SU-DHL-6 (cell line): ENCODE results near the gene PTGR3.

ENCODE experiments used
- H2AFZ ChIP-seq: fragments of 200-600 bp; sonication (generic); 2 replicates; pipeline ENCODE4 v1.6.1; 2014; ENCODE audit warnings: low read depth, mild to moderate bottlenecking, moderate library complexity, mixed read lengths, antibody characterized with exemption, low read length; ENCODE audit not compliant: severe bottlenecking
- H3F3A ChIP-seq: fragments of 200-600 bp; shearing (Covaris generic); 2 replicates; pipeline ENCODE4 v1.6.0; 2016; ENCODE audit warnings: antibody characterized with exemption, mild to moderate bottlenecking; ENCODE audit not compliant: insufficient read depth
- H3K27ac ChIP-seq: fragments of 200-600 bp; sonication (generic); 2 replicates; pipeline ENCODE4 v1.5.1; 2016; ENCODE audit warnings: low read depth, mild to moderate bottlenecking, low read length, moderate library complexity, mixed read lengths
- H3K27me3 ChIP-seq: fragments of 200-600 bp; sonication (generic), shearing (Covaris generic); 2 replicates; pipeline ENCODE4 v1.6.0; 2014; ENCODE audit warnings: mild to moderate bottlenecking, low read length
- H3K36me3 ChIP-seq: fragments of 200-600 bp; sonication (generic); 2 replicates; pipeline ENCODE4 v1.6.1; 2014; ENCODE audit warnings: mild to moderate bottlenecking, low read length, mixed read lengths
- H3K4me2 ChIP-seq: fragments of 300-600, 200-600 bp; shearing (Covaris generic), sonication (generic); 2 replicates; pipeline ENCODE4 v1.6.0; 2014; ENCODE audit warnings: low read length, low read depth, mild to moderate bottlenecking; ENCODE audit not compliant: poor library complexity, severe bottlenecking
- H3K4me3 ChIP-seq: fragments of 200-600 bp; sonication (generic); 2 replicates; pipeline ENCODE4 v1.5.1; 2014; ENCODE audit warnings: antibody characterized with exemption, low read length, mild to moderate bottlenecking, mixed read lengths; ENCODE audit not compliant: insufficient read depth, poor library complexity, severe bottlenecking
- H3K79me2 ChIP-seq: fragments of 200-600 bp; sonication (generic); 2 replicates; pipeline ENCODE4 v1.6.1; 2014; ENCODE audit warnings: mild to moderate bottlenecking, low read length, moderate library complexity; ENCODE audit not compliant: insufficient read depth
- H3K9ac ChIP-seq: fragments of 200-600 bp; sonication (generic); 2 replicates; pipeline ENCODE4 v1.7.0; 2014; ENCODE audit warnings: mild to moderate bottlenecking, low read length
- H3K9me2 ChIP-seq: fragments of 200-600 bp; sonication (generic); replicated peaks from 2 replicates; pipeline ENCODE4 v1.6.1; 2014; ENCODE audit warnings: low read length; ENCODE audit not compliant: insufficient read depth
- H3K9me3 ChIP-seq: fragments of 200-600 bp; sonication (generic); 2 replicates; pipeline ENCODE4 v1.6.1; 2014; ENCODE audit warnings: low read length, mixed read lengths; ENCODE audit not compliant: insufficient read depth
- H4K20me1 ChIP-seq: fragments of 200-600 bp; sonication (generic); 2 replicates; pipeline ENCODE4 v1.6.1; 2014; ENCODE audit warnings: low read depth, mild to moderate bottlenecking, antibody characterized with exemption, low read length, moderate library complexity, mixed read lengths
- CTCF ChIP-seq: fragments of 200-600 bp; sonication (generic); IDR thresholded peaks from one replicate; pipeline ENCODE4 v1.5.1; 2017; ENCODE audit warnings: antibody characterized with exemption, mild to moderate bottlenecking, low read length, moderate library complexity; ENCODE audit not compliant: insufficient read depth, poor library complexity, severe bottlenecking
- EZH2phosphoT487 ChIP-seq: fragments of 200-600 bp; sonication (generic), shearing (Covaris generic); conservative IDR thresholded peaks from 2 replicates; pipeline ENCODE4 v1.6.1; 2018; ENCODE audit warnings: mild to moderate bottlenecking, antibody characterized with exemption, low read length, moderate library complexity, mixed read lengths

Gene PTGR3

GRCh38 chr18:75169411-75169810 is 39.5 kb downstream of the PTGR3 start:
- no peaks in the 10 kb centered on the region for H3F3A ChIP-seq
- no peaks in the 10 kb centered on the region for H3K9me2 ChIP-seq
- no peaks in the 10 kb centered on the region for H3K27me3 ChIP-seq
- no peak overlapping the region for H3K4me3 ChIP-seq
- no peaks in the 10 kb centered on the region for H3K9me3 ChIP-seq
- no peak overlapping the region for H3K27ac ChIP-seq
- no peak overlapping the region for H3K4me2 ChIP-seq
- no peaks in the 10 kb centered on the region for H3K79me2 ChIP-seq
- H3K9ac ChIP-seq = no peak overlapping the region
- no peak overlapping the region for H2AFZ ChIP-seq
- H3K36me3 ChIP-seq = no peaks in the 10 kb centered on the region
- H4K20me1 ChIP-seq = no peaks in the 10 kb centered on the region
- no peak for TF ChIP-seq CTCF
- TF ChIP-seq EZH2phosphoT487 = no peak

GRCh38 chr18:75168619-75169018 is 40.3 kb downstream of the PTGR3 start:
- Histone ChIP-seq H3K9ac (no peak overlapping the region), H3K4me2 (no peak overlapping the region), H3K9me3 (no peaks in the 10 kb centered on the region), H3K27me3 (no peaks in the 10 kb centered on the region), H3K36me3 (no peaks in the 10 kb centered on the region), H3K79me2 (no peaks in the 10 kb centered on the region), H4K20me1 (no peaks in the 10 kb centered on the region), H2AFZ (no peak overlapping the region), H3K27ac (no peak overlapping the region), H3K9me2 (no peaks in the 10 kb centered on the region), H3K4me3 (no peak overlapping the region), H3F3A (no peaks in the 10 kb centered on the region)
- TF ChIP-seq CTCF (no peak), EZH2phosphoT487 (no peak)

GRCh38 chr18:75167759-75168618 is 41.0 kb downstream of the PTGR3 start:
- H3K9me2 ChIP-seq = no peaks in the 10 kb centered on the region
- H3F3A ChIP-seq = no peaks in the 10 kb centered on the region
- H3K79me2 ChIP-seq = no peaks in the 10 kb centered on the region
- H4K20me1 ChIP-seq = no peaks in the 10 kb centered on the region
- no peak for TF ChIP-seq CTCF
- TF ChIP-seq EZH2phosphoT487 = no peak
- no peak overlapping the region for H3K27ac ChIP-seq
- no peak overlapping the region for H3K9ac ChIP-seq
- no peaks in the 10 kb centered on the region for H3K9me3 ChIP-seq
- H3K4me3 ChIP-seq = no peak overlapping the region
- no peaks in the 10 kb centered on the region for H3K27me3 ChIP-seq
- no peak overlapping the region for H3K4me2 ChIP-seq
- H3K36me3 ChIP-seq = no peaks in the 10 kb centered on the region
- H2AFZ ChIP-seq = no peak overlapping the region
